Upper lobe of left lung (tissue), 6 donors: ENCODE data around the gene ROR2. TPM values are rescaled to one million over a fixed set of nuclear protein-coding genes. Genes with fewer than 3 reads are reported as not detected.

Experiments
- ATAC-seq, 2 donors: fragments of 200-7000 bp; cut with Tn5 transposase; one replicate each; pipeline ENCODE4 v1.9.1; 2022; ENCODE audit warnings: mild to moderate bottlenecking in 2 of 2, moderate library complexity in 2 of 2; ENCODE audit not compliant: low FRiP score in 2 of 2
- DNase-seq, 2 donors: peaks; one replicate each; pipeline ENCODE4 v3.0.0-alpha.2; 2019 to 2020
- H3K27ac ChIP-seq, 4 donors: fragments of 200-600 bp; sonication (generic); one replicate each; pipeline ENCODE4 v1.5.1; 2016 to 2019
- H3K27me3 ChIP-seq, 4 donors: fragments of 200-600 bp; sonication (generic); one replicate each; pipeline ENCODE4 v1.5.1; 2017 to 2019
- H3K36me3 ChIP-seq, 4 donors: fragments of 200-600 bp; sonication (generic); one replicate each; pipeline ENCODE4 v1.5.1; 2016 to 2019
- H3K4me1 ChIP-seq, 4 donors: fragments of 200-600 bp; sonication (generic); one replicate each; pipeline ENCODE4 v1.5.1; 2018 to 2019
- H3K4me3 ChIP-seq, 4 donors: fragments of 200-600 bp; sonication (generic); one replicate each; pipeline ENCODE4 v1.5.1; 2017 to 2019; ENCODE audit warnings: mild to moderate bottlenecking in 2 of 4, moderate library complexity in 1 of 4
- H3K9me3 ChIP-seq, 4 donors: fragments of 200-600 bp; sonication (generic); one replicate each; pipeline ENCODE4 v1.5.1; 2018 to 2019
- CTCF ChIP-seq, 6 experiments: fragments of 450-650 bp in 4 of 6; fragments of 200-600 bp in 2 of 6; sonication (generic) in 2 of 6; IDR thresholded peaks; one replicate each; pipeline ENCODE4 v1.5.1; 2016 to 2019; ENCODE audit warnings: antibody characterized with exemption in 6 of 6
- EP300 ChIP-seq, 4 donors: sonication (generic); formaldehyde crosslinking; IDR thresholded peaks; one replicate each; pipeline ENCODE4 v1.5.1; 2017; ENCODE audit warnings: antibody characterized with exemption in 4 of 4, control low read depth in 2 of 4
- POLR2A ChIP-seq, 4 donors: fragments of 450-650 bp; IDR thresholded peaks; one replicate each; pipeline ENCODE4 v1.5.1; 2016 to 2017; ENCODE audit warnings: antibody characterized with exemption in 4 of 4, mild to moderate bottlenecking in 2 of 4
- POLR2AphosphoS5 ChIP-seq, 2 donors: sonication (generic); formaldehyde crosslinking; IDR thresholded peaks; one replicate each; pipeline ENCODE4 v1.5.1; 2017; ENCODE audit warnings: antibody characterized with exemption in 2 of 2
- WGBS, 2 donors: methylation state at CpG; one replicate each; pipeline ENCODE4 v1.1.5; 2017 to 2018; 5-methylcytosine and 5-hydroxymethylcytosine counted together
- total RNA-seq, 6 donors: library from RNA; depleted of rRNA in 4 of 6; stranded (reverse); fragments of >200 nt in 4 of 6; gene quantifications; one replicate each; pipeline versions ENCODE4 v1.1.0 to v1.2.1, GENCODE V29; 2016 to 2021
- donor health status: DM: no; HTN: no; CAD: no; lungs with moderate emphysema.
- donor health status: DM: no; HTN: yes; CAD: no; lungs with severe emphysema.

ROR2 gene
- total RNA-seq, 6 donors from 2014 or later, result 2.7 to 8.1 (median 3.4) TPM

DNA sequence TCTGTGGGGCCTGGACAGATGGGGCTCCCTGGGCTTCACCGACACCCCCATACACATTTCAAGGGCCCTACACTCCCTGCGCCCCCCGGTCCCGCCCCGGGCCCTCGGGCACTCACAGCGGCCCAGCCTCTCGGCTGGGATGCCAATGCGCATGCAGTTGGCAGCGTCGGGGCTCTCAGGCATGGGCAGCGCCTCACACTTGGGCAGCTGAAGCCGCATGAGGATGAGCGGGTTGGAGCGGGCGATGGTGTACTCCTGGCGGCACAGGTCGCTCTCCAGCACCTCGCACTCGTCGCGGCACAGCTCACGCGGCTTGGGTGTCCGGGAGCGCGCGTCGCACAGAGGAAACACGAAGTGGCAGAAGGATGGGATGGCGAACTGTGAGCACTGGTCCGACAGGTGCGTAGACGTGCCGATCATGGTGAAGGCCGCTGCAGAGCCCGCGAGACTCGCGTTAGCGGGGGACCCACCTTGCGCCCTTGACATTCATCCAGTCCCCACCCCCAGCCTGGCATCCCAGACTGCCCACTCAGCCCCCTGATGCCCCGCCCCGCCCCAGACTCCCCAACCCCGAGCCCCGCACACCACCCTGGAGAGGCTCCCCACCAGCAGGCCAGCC, 216.9 kb downstream of the ROR2 start:
- DNase-seq, result peak in 1 of 2 donors; percentile 76
- no peak overlapping the region for H3K27ac ChIP-seq
- ATAC-seq, result no peak
- TF ChIP-seq POLR2AphosphoS5 (IDR thresholded peaks at IDR 0.05) (no peak), EP300 (IDR thresholded peaks at IDR 0.05) (no peak), POLR2A (IDR thresholded peaks at IDR 0.05) (no peak)
- no peaks in the 10 kb centered on the region for H3K36me3 ChIP-seq
- H3K4me3 ChIP-seq, result no peak overlapping the region
- H3K9me3 ChIP-seq, result no peaks in the 10 kb centered on the region
- H3K27me3 ChIP-seq, result no peaks in the 10 kb centered on the region
- no peaks in the 10 kb centered on the region for H3K4me1 ChIP-seq
- 96 to 99% methylated on average over 27 to 45 of the region's 46 CpGs for WGBS, 2 donors

- Histone ChIP-seq H3K36me3 (no peaks in the 10 kb centered on the region), H3K27ac (no peak overlapping the region), H3K27me3 (no peaks in the 10 kb centered on the region), H3K9me3 (no peaks in the 10 kb centered on the region), H3K4me3 (no peak overlapping the region), H3K4me1 (no peaks in the 10 kb centered on the region)
- DNase-seq, result no peak
- ATAC-seq, result no peak
- WGBS, 2 donors, result 78 to 86% methylated on average over 10 to 17 of the region's 21 CpGs
- TF ChIP-seq POLR2A (IDR thresholded peaks at IDR 0.05) (no peak), EP300 (IDR thresholded peaks at IDR 0.05) (no peak)
Measured at GRCh38 chr9:91732187-91733005, 217.6 kb downstream of the ROR2 start.

DNA sequence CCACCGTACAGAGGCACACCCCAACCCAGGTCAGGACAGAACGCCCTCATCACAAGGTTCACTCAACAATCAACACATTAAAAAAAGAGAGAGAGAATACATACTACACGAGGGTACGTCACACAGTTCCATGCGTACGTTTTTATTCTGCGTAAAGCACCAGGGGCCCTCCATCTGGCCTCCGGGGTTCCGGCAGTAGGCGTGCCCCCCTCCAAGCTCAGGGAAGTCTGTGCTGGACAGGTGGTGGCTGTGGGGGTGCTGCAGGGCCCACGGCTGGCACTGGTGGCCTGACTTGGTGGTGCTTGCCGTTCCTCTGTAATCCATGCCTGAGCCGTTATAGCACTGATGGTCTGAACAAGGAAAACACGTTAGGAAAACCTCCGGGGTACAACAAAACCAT, 219.2 kb downstream of the ROR2 start:
- 87 to 91% methylated on average over 15 of the region's 15 CpGs for WGBS, 2 donors
- TF ChIP-seq POLR2A (IDR thresholded peaks at IDR 0.05) (no peak), POLR2AphosphoS5 (IDR thresholded peaks at IDR 0.05) (no peak), CTCF (IDR thresholded peaks at IDR 0.05) (no peak), EP300 (IDR thresholded peaks at IDR 0.05) (no peak)
- H3K9me3 ChIP-seq, result no peaks in the 10 kb centered on the region
- ATAC-seq (no peak), DNase-seq (no peak)
- H3K4me3 ChIP-seq, result no peak overlapping the region
- H3K27me3 ChIP-seq, result no peaks in the 10 kb centered on the region
- no peak overlapping the region for H3K27ac ChIP-seq
- H3K36me3 ChIP-seq, result no peaks in the 10 kb centered on the region
- H3K4me1 ChIP-seq, result no peaks in the 10 kb centered on the region

DNA sequence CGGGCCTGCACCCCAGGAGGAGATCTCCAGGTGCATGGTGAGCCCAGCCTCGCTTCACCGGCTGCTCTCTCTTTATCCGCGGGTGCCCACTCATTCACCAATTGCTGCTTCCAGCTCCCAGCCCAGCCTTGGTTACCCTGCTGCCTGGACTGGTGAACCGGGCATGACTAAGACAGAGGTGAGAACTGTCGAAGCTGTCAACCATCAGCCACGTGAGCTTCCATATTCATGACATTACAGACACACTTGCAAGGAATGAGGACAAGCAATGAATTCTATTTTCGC, 220.5 kb downstream of the ROR2 start:
- ATAC-seq (no peak), DNase-seq (no peak)
- H3K9me3 ChIP-seq, result no peaks in the 10 kb centered on the region
- H3K4me3 ChIP-seq, result no peak overlapping the region
- WGBS, 2 donors, result 80 to 86% methylated on average over 9 of the region's 9 CpGs
- H3K27ac ChIP-seq, result no peak overlapping the region
- no peak for TF ChIP-seq POLR2A (IDR thresholded peaks at IDR 0.05)
- no peak for TF ChIP-seq POLR2AphosphoS5 (IDR thresholded peaks at IDR 0.05)
- TF ChIP-seq CTCF (IDR thresholded peaks at IDR 0.05), result no peak
- TF ChIP-seq EP300 (IDR thresholded peaks at IDR 0.05), result no peak
- H3K36me3 ChIP-seq, result no peaks in the 10 kb centered on the region
- no peaks in the 10 kb centered on the region for H3K4me1 ChIP-seq
- H3K27me3 ChIP-seq, result no peaks in the 10 kb centered on the region

DNA sequence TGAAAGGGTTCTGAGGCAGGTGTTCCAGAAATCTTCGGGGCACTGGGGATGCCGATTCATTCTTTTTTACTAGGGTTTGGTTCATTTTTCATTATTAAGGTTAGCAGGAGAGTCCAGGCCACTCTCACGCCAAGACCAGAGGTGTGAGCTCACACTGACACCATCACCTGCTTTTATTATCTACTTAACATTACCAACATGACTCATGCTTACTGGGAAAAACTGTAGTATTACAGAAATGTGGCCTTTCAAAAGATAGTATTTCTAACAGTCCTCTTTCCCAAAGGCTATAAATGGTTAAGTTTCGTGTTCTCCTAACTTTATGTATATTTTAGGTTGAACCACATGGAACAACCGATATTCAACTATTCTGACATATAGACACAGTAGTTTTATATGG, 222.1 kb downstream of the ROR2 start:
- ATAC-seq (no peak), DNase-seq (no peak)

More for the DNA sequence above, 222.1 kb downstream of the ROR2 start:
- Histone ChIP-seq H3K4me1 (no peaks in the 10 kb centered on the region), H3K9me3 (no peaks in the 10 kb centered on the region), H3K36me3 (no peaks in the 10 kb centered on the region), H3K27me3 (no peaks in the 10 kb centered on the region), H3K4me3 (no peak overlapping the region), H3K27ac (no peak overlapping the region)
- 81 to 85% methylated on average over 5 of the region's 5 CpGs for WGBS, 2 donors
- TF ChIP-seq POLR2A (IDR thresholded peaks at IDR 0.05) (no peak), EP300 (IDR thresholded peaks at IDR 0.05) (no peak), POLR2AphosphoS5 (IDR thresholded peaks at IDR 0.05) (no peak), CTCF (IDR thresholded peaks at IDR 0.05) (no peak)
